ENCODE results near the gene PLIN1.

The PLIN1 gene

GRCh38 chr15:89649716-89650115 is 29.5 kb downstream of the PLIN1 start:
- DNase-seq = no peak

GRCh38 chr15:89649013-89649625 is 30.0 kb downstream of the PLIN1 start:
- DNase-seq = no peak

- no peak for DNase-seq
Measured at GRCh38 chr15:89648106-89649012, 30.8 kb downstream of the PLIN1 start.

GRCh38 chr15:89647191-89647851 is 31.8 kb downstream of the PLIN1 start:
- peak; percentile 35 for DNase-seq

- no peak for DNase-seq
Measured at GRCh38 chr15:89646416-89647141, 32.6 kb downstream of the PLIN1 start.

GRCh38 chr15:89645680-89646079 is 33.5 kb downstream of the PLIN1 start:
- no peak for DNase-seq

GRCh38 chr15:89642106-89642505 is 37.1 kb downstream of the PLIN1 start:
- DNase-seq = no peak

- no peak for DNase-seq
Measured at GRCh38 chr15:89641053-89641452, 38.1 kb downstream of the PLIN1 start.

GRCh38 chr15:89640245-89640644 is 38.9 kb downstream of the PLIN1 start:
- DNase-seq = no peak

- no peak for DNase-seq
Measured at GRCh38 chr15:89633585-89633984, 45.6 kb downstream of the PLIN1 start.

GRCh38 chr15:89632563-89633430 is 46.4 kb downstream of the PLIN1 start:
- DNase-seq = no peak

- DNase-seq = no peak
Measured at GRCh38 chr15:89631902-89632264, 47.3 kb downstream of the PLIN1 start.

- no peak for DNase-seq
Measured at GRCh38 chr15:89630974-89631901, 47.9 kb downstream of the PLIN1 start.

GRCh38 chr15:89630260-89630659 is 48.9 kb downstream of the PLIN1 start:
- DNase-seq = no peak

GRCh38 chr15:89629829-89630228 is 49.3 kb downstream of the PLIN1 start:
- DNase-seq = no peak

- DNase-seq = no peak
Measured at GRCh38 chr15:89628806-89629715, 50.1 kb downstream of the PLIN1 start.

GRCh38 chr15:89628301-89628700 is 50.9 kb downstream of the PLIN1 start:
- DNase-seq = no peak

- no peak for DNase-seq
Measured at GRCh38 chr15:89627256-89627970, 51.8 kb downstream of the PLIN1 start.

GRCh38 chr15:89625716-89626115 is 53.5 kb downstream of the PLIN1 start:
- no peak for DNase-seq

Data from CD4-positive, alpha-beta T cell treated with Interleukin-15 for 1 hour (primary cell).